Peyer's patch (tissue), 4 donors: Measurements from ENCODE around the gene TMED7.

Source experiments
- POLR2A ChIP-seq, 2 donors: fragments of 450-650 bp; IDR thresholded peaks; one replicate each; pipeline ENCODE4 v1.5.1; 2017; ENCODE audit warnings: antibody characterized with exemption in 2 of 2, mild to moderate bottlenecking in 2 of 2, moderate library complexity in 2 of 2
- TF ChIP-seq, protein P1 (sequence below), 6 experiments: fragments of 450-650 bp in 4 of 6; fragments of 200-600 bp in 2 of 6; sonication (generic) in 1 of 6; IDR thresholded peaks; one replicate each; pipeline ENCODE4 v1.5.1; 2017 to 2019; ENCODE audit warnings: antibody characterized with exemption in 6 of 6, mild to moderate bottlenecking in 3 of 6, moderate library complexity in 1 of 6

GRCh38 chr5:115625579-115626444 lies at the start of gene TMED7:
- TF ChIP-seq, protein P1, sequence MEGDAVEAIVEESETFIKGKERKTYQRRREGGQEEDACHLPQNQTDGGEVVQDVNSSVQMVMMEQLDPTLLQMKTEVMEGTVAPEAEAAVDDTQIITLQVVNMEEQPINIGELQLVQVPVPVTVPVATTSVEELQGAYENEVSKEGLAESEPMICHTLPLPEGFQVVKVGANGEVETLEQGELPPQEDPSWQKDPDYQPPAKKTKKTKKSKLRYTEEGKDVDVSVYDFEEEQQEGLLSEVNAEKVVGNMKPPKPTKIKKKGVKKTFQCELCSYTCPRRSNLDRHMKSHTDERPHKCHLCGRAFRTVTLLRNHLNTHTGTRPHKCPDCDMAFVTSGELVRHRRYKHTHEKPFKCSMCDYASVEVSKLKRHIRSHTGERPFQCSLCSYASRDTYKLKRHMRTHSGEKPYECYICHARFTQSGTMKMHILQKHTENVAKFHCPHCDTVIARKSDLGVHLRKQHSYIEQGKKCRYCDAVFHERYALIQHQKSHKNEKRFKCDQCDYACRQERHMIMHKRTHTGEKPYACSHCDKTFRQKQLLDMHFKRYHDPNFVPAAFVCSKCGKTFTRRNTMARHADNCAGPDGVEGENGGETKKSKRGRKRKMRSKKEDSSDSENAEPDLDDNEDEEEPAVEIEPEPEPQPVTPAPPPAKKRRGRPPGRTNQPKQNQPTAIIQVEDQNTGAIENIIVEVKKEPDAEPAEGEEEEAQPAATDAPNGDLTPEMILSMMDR (IDR thresholded peaks at IDR 0.05): peak in 2 of 6 experiments; percentile 10 to 25
- TF ChIP-seq POLR2A (IDR thresholded peaks at IDR 0.05): peak; percentile 78 to 91
